Astrocyte of the cerebellum (primary cell): ENCODE results near the gene IER5L.

ENCODE experiments used
- DNase-seq: peaks from one replicate; pipeline ENCODE4 v3.0.0-alpha.2; 2011; ENCODE audit warnings: low read depth
- H3K4me3 ChIP-seq: 2 replicates; pipeline ENCODE4 v1.5.1; 2011; ENCODE audit warnings: mild to moderate bottlenecking, low read depth, low read length, moderate library complexity
- in situ Hi-C: cut with HindIII; loops from 2 replicates; pipeline ENCODE4 v1.10.0; 2017; ENCODE audit warnings: low sequenced_read_pairs
- TF ChIP-seq, protein P1 (sequence below): IDR thresholded peaks from 2 replicates; pipeline ENCODE4 v1.5.1; 2012; ENCODE audit warnings: low read length, low read depth, moderate library complexity, mild to moderate bottlenecking; ENCODE audit errors: missing control alignments

IER5L gene

DNA sequence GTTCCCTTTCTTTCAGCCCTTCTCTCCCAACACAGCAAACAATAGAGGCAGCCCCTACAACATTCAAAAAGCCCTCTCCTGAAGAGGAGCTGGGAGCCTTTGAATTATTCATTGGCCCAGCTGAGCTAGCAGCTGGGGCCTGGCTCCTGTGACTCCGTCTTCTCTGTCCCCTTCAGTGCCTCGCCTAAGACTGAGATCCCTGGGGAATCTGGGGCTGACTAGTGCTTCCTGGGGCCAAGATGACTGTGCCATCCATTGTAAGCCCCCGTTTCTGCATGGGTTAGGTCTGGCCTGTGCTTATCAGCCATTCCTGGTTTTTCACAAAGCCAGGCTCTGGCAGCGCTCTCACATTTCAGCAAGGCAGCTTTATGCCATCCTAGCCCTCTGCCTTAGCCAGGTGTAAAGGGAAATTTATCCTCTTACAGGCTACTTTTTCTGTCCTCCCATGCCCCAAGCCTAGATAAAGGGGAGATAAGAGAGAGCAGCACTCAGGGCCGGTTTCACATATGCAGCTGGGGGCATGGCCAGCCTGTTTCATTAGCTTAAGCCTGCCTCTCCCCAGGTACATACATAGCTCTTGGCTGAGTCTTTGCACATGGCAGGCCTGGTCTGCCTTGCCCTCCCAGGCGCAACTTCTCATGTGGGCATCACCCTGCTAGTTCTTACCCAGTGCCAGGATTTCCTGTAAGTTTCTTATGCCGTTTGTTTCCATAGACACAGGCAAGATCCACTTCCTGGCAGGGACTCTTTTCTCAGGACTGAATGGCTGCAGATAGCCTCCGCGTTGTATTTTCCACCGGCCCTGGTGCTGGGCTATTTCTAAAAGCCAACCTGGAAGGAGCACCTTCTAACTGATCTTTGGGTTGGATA is 51.1 kb downstream of the IER5L start:
- H3K4me3 ChIP-seq = no peak overlapping the region
- no peak for DNase-seq
- TF ChIP-seq, protein P1, sequence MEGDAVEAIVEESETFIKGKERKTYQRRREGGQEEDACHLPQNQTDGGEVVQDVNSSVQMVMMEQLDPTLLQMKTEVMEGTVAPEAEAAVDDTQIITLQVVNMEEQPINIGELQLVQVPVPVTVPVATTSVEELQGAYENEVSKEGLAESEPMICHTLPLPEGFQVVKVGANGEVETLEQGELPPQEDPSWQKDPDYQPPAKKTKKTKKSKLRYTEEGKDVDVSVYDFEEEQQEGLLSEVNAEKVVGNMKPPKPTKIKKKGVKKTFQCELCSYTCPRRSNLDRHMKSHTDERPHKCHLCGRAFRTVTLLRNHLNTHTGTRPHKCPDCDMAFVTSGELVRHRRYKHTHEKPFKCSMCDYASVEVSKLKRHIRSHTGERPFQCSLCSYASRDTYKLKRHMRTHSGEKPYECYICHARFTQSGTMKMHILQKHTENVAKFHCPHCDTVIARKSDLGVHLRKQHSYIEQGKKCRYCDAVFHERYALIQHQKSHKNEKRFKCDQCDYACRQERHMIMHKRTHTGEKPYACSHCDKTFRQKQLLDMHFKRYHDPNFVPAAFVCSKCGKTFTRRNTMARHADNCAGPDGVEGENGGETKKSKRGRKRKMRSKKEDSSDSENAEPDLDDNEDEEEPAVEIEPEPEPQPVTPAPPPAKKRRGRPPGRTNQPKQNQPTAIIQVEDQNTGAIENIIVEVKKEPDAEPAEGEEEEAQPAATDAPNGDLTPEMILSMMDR = no peak
- in situ Hi-C loops = no loop called here
